Activated naive CD8-positive, alpha-beta T cell treated with anti-CD3 and anti-CD28 coated beads, Interleukin-2, amount 50 U/mL, for 24 hours (primary cell): ENCODE data around the gene COASY.
A peak's percentile ranks its signal among the peaks of the same experiment; 100 is the strongest.

Source experiments
- ATAC-seq: fragments of 150-1000 bp; cut with Tn5 transposase; one replicate; pipeline ENCODE4 v1.10.0; 2021
- DNase-seq: peaks from one replicate; pipeline ENCODE4 v3.0.0; 2021
- H3K27ac Mint-ChIP-seq: one replicate; pipeline ENCODE4 v1.8.0; 2021; ENCODE audit warnings: mild to moderate bottlenecking, mixed read lengths
- H3K27me3 Mint-ChIP-seq: one replicate; pipeline ENCODE4 v1.8.0; 2021; ENCODE audit warnings: mixed read lengths
- H3K36me3 Mint-ChIP-seq: one replicate; pipeline ENCODE4 v1.8.0; 2021; ENCODE audit warnings: low read depth, mixed read lengths
- H3K4me1 Mint-ChIP-seq: one replicate; pipeline ENCODE4 v1.8.0; 2021; ENCODE audit warnings: mixed read lengths
- H3K4me3 Mint-ChIP-seq: one replicate; pipeline ENCODE4 v1.8.0; 2021; ENCODE audit warnings: mild to moderate bottlenecking, moderate library complexity, mixed read lengths
- H3K9me3 Mint-ChIP-seq: one replicate; pipeline ENCODE4 v1.8.0; 2021; ENCODE audit warnings: mixed read lengths

Gene COASY

DNA sequence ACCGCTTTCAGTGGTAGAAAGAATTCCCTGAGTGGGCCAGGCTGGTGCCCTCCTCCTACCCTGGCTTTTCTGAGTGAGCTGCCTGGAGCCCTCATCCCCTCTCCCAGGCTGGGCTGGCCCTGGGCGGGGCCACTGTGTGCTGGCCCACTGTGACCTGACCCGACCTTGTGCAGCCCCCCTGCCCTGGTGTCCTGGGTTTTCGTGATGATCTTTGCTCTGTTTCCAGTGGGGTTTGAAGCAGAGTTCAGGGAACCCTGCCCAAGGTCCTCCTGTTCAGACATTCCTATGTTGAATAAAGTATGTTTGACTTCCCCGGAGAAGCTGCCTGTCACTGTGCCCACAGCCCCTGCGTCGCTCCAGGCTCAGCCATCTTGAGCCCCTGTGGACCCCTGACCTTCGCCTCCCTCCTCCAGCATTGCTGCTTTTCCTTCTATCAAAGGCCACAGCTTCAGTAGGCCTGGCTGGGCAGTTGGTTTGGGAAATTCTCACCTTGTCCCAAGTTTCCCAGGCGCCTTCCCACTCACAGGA, 39.6 kb upstream of the COASY start:
- ATAC-seq = no peak
- peaks cover 3% of the 10 kb centered on the region for H3K27me3 Mint-ChIP-seq
- H3K9me3 Mint-ChIP-seq = no peaks in the 10 kb centered on the region
- H3K4me1 Mint-ChIP-seq = peaks cover 20% of the 10 kb centered on the region
- no peak overlapping the region for H3K27ac Mint-ChIP-seq
- H3K4me3 Mint-ChIP-seq = no peak overlapping the region
- DNase-seq = no peak
- H3K36me3 Mint-ChIP-seq = peaks cover 8% of the 10 kb centered on the region

GRCh38 chr17:42522798-42523278, 39.1 kb upstream of the COASY start:
- H3K9me3 Mint-ChIP-seq = no peaks in the 10 kb centered on the region
- H3K4me3 Mint-ChIP-seq = no peak overlapping the region
- H3K4me1 Mint-ChIP-seq = peaks cover 18% of the 10 kb centered on the region
- H3K27ac Mint-ChIP-seq = no peak overlapping the region
- ATAC-seq = no peak
- DNase-seq = no peak
- peaks cover 8% of the 10 kb centered on the region for H3K36me3 Mint-ChIP-seq
- peaks cover 3% of the 10 kb centered on the region for H3K27me3 Mint-ChIP-seq

GRCh38 chr17:42525221-42525620, 36.7 kb upstream of the COASY start:
- DNase-seq = no peak
- H3K4me3 Mint-ChIP-seq = no peak overlapping the region
- H3K27ac Mint-ChIP-seq = peak overlapping the region; percentile 29
- no peak for ATAC-seq
- peaks cover 35% of the 10 kb centered on the region for H3K4me1 Mint-ChIP-seq
- peaks cover 3% of the 10 kb centered on the region for H3K27me3 Mint-ChIP-seq
- peaks cover 8% of the 10 kb centered on the region for H3K36me3 Mint-ChIP-seq
- no peaks in the 10 kb centered on the region for H3K9me3 Mint-ChIP-seq

- DNase-seq (no peak), ATAC-seq (no peak)
- Mint-ChIP-seq H3K27ac (no peak overlapping the region), H3K9me3 (no peaks in the 10 kb centered on the region), H3K4me3 (no peak overlapping the region), H3K4me1 (peaks cover 41% of the 10 kb centered on the region), H3K27me3 (peaks cover 3% of the 10 kb centered on the region), H3K36me3 (peaks cover 7% of the 10 kb centered on the region)
Observed at GRCh38 chr17:42526031-42526444, 35.9 kb upstream of the COASY start.

GRCh38 chr17:42527932-42528331, 34.0 kb upstream of the COASY start:
- DNase-seq = no peak
- Mint-ChIP-seq H3K27ac (no peak overlapping the region), H3K4me3 (no peak overlapping the region), H3K36me3 (no peaks in the 10 kb centered on the region), H3K27me3 (no peaks in the 10 kb centered on the region), H3K9me3 (no peaks in the 10 kb centered on the region), H3K4me1 (peaks cover 49% of the 10 kb centered on the region)
- ATAC-seq = no peak

DNA sequence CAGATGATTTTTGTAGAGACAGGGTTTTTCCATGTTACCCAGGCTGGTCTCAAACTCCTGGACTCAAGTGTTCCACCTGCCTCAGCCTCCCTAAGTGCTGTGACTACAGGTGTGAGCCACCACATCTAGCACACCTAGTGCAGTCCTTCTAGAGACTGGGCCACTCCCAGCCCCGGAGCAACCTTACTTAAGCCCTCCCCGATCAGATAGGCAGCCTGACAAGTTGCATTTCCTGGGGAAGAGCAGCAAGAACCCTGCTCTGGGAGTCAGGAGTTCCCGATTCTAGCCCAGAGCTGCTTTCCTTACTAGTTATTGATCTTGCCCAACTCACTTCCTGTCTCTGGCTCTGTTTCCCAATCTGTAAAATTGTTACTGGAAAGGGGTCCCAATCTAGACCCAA, 32.9 kb upstream of the COASY start:
- no peak for DNase-seq
- ATAC-seq = no peak
- Mint-ChIP-seq H3K4me3 (no peak overlapping the region), H3K4me1 (peaks cover 42% of the 10 kb centered on the region), H3K36me3 (no peaks in the 10 kb centered on the region), H3K27ac (no peak overlapping the region), H3K9me3 (no peaks in the 10 kb centered on the region), H3K27me3 (no peaks in the 10 kb centered on the region)

- no peak for DNase-seq
- ATAC-seq = no peak
- no peaks in the 10 kb centered on the region for H3K9me3 Mint-ChIP-seq
- no peak overlapping the region for H3K4me3 Mint-ChIP-seq
- no peak overlapping the region for H3K27ac Mint-ChIP-seq
- no peaks in the 10 kb centered on the region for H3K27me3 Mint-ChIP-seq
- H3K36me3 Mint-ChIP-seq = no peaks in the 10 kb centered on the region
- peaks cover 44% of the 10 kb centered on the region for H3K4me1 Mint-ChIP-seq
Observed at GRCh38 chr17:42530952-42531454, 30.9 kb upstream of the COASY start.

- Mint-ChIP-seq H3K36me3 (no peaks in the 10 kb centered on the region), H3K4me1 (peaks cover 45% of the 10 kb centered on the region), H3K27me3 (no peaks in the 10 kb centered on the region), H3K9me3 (no peaks in the 10 kb centered on the region), H3K4me3 (peak overlapping the region; percentile 74), H3K27ac (peak overlapping the region; percentile 73)
- ATAC-seq (no peak), DNase-seq (peak; percentile 64)
Observed at GRCh38 chr17:42531455-42532354, 30.2 kb upstream of the COASY start.

DNA sequence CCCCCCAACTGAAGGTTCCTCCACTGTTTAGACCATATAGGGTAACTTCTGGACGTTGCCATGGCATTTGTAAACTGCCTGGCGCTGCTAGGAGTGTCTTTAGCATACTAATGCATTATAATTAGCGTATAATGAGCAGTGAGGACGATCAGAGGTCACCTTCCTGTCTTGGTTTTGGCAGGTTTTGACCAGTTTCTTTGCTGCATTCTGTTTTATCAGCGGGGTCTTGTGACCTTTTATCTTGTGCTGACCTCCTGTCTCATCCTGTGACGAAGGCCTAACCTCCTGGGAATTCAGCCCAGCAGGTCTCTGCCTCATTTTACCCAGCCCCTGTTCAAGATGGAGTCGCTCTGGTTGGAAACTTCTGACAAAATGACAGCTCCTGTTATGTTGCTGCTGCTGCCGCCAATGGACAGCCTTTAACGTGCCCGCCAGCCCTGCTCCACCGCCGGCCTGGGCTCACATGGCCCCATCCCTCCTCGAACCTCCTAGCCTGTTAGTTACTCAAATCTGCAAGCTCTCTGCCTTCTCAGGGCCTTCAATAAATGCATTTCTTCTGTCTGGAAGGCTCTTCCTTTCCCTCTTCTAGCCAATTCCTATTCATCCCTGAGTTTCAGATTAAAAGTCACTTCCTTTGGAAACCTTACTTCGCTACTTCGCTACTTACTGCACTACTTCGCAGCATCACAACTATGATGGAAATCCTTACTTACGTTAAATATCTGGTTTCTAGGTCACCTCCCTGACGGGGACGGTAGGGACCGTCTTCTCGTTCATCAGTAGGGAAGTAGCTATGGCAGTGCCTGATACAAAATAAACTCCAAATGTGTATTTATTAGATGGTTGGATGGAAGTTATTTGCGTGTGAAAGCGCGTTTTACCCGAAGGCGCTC, 26.5 kb upstream of the COASY start:
- no peaks in the 10 kb centered on the region for H3K9me3 Mint-ChIP-seq
- peak overlapping the region; percentile 83 for H3K27ac Mint-ChIP-seq
- H3K27me3 Mint-ChIP-seq = no peaks in the 10 kb centered on the region
- peak; percentile 4 for ATAC-seq
- H3K36me3 Mint-ChIP-seq = peaks cover 10% of the 10 kb centered on the region
- H3K4me3 Mint-ChIP-seq = peak overlapping the region; percentile 83
- DNase-seq = no peak
- peaks cover 37% of the 10 kb centered on the region for H3K4me1 Mint-ChIP-seq

DNA sequence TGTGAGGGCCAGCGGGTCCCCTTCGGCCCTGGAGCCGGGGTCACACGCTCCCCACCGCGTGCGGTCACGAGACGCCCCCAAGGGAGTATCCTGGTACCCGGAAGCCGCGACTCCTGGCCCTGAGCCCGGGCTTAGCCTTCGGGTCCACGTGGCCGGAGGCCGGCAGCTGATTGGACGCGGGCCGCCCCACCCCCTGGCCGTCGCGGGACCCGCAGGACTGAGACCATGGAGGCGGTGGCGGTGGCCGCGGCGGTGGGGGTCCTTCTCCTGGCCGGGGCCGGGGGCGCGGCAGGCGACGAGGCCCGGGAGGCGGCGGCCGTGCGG, 25.9 kb upstream of the COASY start, which contains the start of gene NAGLU:
Gene NAGLU, plus strand, starts transcription at position 194 of the 324 bp plus-strand sequence. Its CDS starts 32 bp downstream, at position 226.
- DNase-seq (peak; percentile 92), ATAC-seq (peak; percentile 92)
- Mint-ChIP-seq H3K27me3 (no peaks in the 10 kb centered on the region), H3K27ac (peak within 1 kb of the TSS; percentile 83), H3K36me3 (peaks cover 10% of the 10 kb centered on the region), H3K4me1 (peaks cover 37% of the 10 kb centered on the region), H3K9me3 (no peaks in the 10 kb centered on the region), H3K4me3 (peak within 1 kb of the TSS; percentile 84)

GRCh38 chr17:42536372-42537155, 25.4 kb upstream of the COASY start:
- Mint-ChIP-seq H3K27ac (peak overlapping the region; percentile 67), H3K36me3 (peaks cover 10% of the 10 kb centered on the region), H3K4me1 (peaks cover 37% of the 10 kb centered on the region)

GRCh38 chr17:42537156-42537805, 24.7 kb upstream of the COASY start:
- Mint-ChIP-seq H3K4me3 (peak overlapping the region; percentile 84), H3K27me3 (no peaks in the 10 kb centered on the region), H3K27ac (no peak overlapping the region), H3K4me1 (peaks cover 36% of the 10 kb centered on the region), H3K9me3 (no peaks in the 10 kb centered on the region), H3K36me3 (peaks cover 10% of the 10 kb centered on the region)
- ATAC-seq = no peak
- DNase-seq = no peak

More at GRCh38 chr17:42536372-42537155, 25.4 kb upstream of the COASY start:
- peak overlapping the region; percentile 84 for H3K4me3 Mint-ChIP-seq
- H3K9me3 Mint-ChIP-seq = no peaks in the 10 kb centered on the region
- DNase-seq (peak; percentile 81), ATAC-seq (peak; percentile 72)
- H3K27me3 Mint-ChIP-seq = no peaks in the 10 kb centered on the region

- Mint-ChIP-seq H3K27me3 (no peaks in the 10 kb centered on the region), H3K27ac (peak overlapping the region; percentile 35), H3K36me3 (peaks cover 11% of the 10 kb centered on the region), H3K9me3 (no peaks in the 10 kb centered on the region), H3K4me1 (peaks cover 36% of the 10 kb centered on the region), H3K4me3 (peak overlapping the region; percentile 84)
- DNase-seq (no peak), ATAC-seq (no peak)
Observed at GRCh38 chr17:42537826-42538451, 24.0 kb upstream of the COASY start.
